GM21576 (cell line): Measurements from ENCODE around the gene AGO4.
A peak's percentile ranks its signal among the peaks of the same experiment; 100 is the strongest.
"Not testable (repeated sequence)": the region's sequence is repeated elsewhere in the genome, so short reads cannot be mapped to it uniquely, and the experiment has no call there.

Experiments used
- ATAC-seq: cut with Tn5 transposase; IDR thresholded peaks from one replicate; pipeline ENCODE4 v1.9.1; 2021; ENCODE audit warnings: mild to moderate bottlenecking, moderate library complexity; ENCODE audit not compliant: unreplicated experiment

AGO4 gene

DNA sequence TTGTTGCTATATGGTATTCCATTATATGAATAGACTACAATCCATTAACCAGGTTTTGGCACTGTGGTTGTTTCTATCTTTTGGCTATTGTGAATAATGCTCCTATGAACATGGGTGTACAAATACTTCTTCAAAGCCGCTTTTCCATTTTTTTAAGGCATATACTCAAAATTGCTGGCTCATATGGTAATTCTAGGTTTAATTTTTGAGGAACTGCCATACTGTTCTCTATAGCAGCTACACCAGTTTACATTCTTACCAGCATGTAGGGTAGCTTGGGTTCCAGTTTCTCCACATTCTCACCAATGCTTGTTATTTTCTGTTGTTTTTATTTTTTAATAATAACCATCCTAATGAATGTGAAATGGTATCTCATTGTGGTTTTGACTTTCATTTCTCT is 55.3 kb downstream of the AGO4 start:
- no peak for ATAC-seq

DNA sequence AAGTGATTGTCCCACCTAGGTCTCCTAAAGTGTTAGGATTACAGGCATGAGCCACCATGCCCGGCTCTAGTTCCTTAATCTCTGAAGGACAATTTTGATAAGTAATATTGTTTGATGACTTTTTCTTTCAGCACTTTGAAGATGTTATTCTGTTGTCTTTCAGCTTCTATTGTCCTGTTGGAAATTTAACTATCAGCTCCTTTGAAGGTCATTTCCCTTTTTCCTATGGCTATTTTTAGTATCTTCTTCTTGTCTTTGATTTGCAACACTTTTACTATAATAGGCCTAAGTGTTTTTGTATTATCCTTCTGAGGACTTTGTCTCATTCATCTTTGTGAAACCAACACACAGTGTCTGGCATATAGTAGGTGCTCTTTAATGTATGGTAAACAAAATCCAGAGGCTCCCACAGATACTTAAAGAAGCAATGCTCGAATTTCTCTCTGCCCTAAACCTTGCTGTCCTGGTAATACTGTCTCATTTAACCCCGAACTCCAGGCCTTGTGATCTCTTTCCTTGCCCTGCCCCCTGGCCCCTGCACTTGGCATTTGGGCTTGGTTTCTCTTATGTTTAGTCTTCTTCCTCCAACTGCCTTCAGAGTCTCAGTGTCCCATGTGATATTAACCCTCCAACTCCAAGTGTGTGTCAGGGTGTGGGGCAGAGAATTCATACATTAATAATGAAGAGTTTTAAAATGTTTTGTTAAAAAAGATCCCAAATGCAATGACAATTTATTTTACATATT is 56.2 kb downstream of the AGO4 start:
- ATAC-seq: no peak

DNA sequence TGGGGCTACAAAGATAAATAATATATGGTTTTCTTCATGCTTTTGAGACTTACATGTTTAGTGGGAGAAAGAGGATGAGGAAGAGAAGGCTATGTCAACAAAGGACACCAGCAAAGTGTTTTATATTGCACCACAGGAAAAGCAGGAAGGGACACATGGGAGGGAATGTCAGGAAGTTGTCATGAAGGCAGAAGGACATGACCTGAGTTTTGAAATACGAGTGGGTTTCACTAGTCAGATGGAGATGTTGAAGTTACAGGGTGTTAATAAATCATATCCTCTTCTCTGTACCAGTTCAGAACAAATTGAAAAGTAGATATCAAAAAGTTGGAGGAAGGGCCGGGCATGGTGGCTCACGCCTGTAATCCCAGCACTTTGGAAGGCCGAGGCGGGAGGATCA is 57.0 kb downstream of the AGO4 start:
- no peak for ATAC-seq

DNA sequence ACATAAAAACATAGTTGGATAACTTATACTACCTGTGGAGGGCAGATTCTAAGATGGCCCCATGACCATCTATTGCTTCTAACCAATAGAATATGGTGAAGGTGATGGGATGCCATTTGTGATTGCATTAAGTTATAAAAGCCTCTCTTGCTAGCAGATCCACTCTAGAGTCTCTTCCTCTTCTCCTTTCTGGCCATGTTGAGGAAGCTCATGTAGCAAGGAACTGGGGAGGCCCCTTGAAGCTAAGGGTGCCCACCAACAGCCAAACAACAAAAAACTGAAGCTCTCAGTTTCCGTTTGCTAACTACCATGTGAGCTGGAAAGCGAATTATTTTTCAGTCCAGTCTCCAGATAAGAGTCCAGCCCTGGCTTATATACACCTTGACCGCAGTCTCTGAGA is 59.2 kb downstream of the AGO4 start:
- ATAC-seq: no peak

DNA sequence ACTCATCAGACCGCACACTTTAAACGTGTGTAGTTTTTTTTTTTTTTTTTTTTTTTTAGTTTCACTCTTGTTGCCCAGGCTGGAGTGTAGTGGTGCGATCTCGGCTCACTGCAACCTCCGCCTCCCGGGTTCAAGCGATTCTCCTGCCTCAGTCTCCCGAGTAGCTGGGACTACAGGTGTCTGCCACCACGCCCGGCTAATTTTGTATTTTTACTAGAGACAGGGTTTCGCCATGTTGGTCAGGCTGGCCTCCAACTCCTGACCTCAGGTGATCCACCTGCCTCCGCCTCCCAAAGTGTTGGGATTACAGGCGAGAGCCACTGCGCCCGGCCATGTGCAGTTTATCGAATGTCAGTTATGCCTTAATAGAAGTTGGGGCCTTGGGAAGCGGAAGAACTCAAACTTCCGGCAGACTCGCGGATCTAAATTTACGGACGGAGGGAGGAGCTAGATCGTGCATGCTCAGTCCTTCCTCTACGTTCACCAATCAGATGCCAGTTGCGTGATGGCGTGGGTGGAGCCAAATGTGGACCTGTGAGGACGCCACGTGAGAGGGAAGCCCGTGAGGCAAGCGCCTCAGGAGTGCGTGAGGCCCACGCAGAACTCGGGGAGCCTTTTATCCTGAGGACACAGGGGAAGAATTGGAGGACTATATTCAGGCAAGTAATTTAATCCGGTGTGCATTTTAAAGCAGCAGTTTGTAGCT is 61.6 kb downstream of the AGO4 start:
- not testable (repeated sequence) for ATAC-seq

DNA sequence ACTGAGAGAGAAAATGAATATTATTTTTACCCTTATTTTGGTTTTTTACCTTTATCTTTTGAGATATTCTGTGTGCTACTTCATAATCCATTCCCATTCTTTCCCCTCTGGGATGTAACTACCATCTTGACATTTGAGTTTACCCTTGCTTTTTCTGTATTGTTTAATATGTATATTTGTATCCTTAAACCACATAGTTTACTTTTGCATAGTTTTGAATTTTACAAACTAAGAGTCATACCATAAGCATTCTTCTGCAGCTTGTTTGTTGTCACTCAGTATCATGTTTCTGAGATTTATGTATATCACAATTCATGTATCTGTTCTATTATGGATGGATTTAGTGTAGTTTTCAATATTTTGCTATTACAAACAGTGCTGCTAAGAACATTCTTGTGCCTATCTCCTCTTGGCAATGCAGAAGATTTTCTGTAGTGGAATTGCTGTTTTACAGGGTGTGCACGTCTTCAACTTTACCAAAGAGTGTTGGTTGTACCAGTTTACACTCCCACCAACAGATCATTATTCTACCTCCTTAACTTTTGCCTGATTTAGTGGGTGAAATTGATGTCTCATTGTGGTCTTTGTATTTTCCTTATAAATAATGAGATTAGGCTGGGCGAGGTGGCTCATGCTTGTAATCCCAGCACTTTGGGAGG is 63.0 kb downstream of the AGO4 start:
- ATAC-seq: no peak

DNA sequence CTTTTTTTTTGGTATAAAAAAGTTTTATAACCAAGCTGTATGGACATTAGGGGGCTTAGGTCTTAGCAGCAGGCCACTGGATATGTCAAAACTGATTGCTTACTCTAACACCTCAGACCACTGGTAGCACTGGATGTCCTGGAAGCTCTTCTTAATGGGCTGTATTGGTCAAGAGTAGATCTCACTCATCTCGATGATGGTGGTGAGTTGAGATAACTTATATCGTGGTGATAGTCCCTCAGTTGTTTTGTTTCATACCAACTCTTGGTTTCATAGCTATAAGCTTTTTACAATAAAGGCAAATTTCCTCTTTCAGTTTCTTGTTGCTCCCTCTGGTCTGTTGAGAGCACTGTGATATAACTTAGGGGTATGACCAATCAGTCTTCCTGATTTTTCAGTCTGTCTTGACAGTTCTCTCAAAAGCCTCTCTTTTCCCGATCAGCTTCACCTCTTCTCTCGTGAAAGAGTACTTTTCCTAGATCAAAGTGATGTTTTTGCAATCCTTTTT is 65.5 kb downstream of the AGO4 start:
- ATAC-seq: no peak

DNA sequence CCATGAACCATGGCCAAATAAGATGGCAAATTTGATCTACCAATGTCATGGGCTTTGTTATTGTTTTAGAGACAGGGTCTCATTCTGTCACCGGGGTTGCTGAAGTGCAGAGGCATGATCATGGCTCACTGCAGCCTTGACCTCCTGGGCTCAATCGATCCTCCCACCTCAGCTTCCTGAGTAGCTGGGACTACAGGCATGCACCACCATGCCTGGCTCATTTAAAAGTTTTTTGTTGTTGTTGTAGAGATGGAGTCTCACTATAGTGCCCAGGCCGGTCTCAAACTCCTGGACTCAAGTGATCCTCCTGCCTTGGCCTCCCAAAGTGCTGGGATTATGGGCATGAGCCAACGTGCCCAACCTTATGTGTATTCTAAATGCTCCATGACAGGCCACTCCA is 66.3 kb downstream of the AGO4 start:
- ATAC-seq: not testable (repeated sequence)

DNA sequence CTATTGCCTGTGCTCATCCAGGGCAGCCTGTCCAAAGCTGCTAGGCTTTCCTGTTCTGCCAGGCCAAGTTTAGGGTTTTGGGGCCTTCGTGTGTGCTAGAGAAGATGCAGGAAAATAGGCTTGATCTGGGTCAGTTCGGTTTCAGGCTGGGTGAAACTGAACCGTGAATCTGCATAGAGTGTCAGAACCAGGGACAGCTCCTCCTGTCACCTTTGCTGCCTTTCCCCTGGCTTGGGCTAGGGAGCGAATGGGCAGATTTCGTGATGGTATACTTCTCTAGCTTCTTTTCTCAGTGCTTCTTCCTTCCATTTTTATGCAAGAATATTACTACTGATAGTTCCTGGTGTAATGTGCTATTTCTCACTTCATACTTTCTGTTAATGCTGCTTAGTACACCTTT is 69.2 kb downstream of the AGO4 start:
- ATAC-seq: no peak

DNA sequence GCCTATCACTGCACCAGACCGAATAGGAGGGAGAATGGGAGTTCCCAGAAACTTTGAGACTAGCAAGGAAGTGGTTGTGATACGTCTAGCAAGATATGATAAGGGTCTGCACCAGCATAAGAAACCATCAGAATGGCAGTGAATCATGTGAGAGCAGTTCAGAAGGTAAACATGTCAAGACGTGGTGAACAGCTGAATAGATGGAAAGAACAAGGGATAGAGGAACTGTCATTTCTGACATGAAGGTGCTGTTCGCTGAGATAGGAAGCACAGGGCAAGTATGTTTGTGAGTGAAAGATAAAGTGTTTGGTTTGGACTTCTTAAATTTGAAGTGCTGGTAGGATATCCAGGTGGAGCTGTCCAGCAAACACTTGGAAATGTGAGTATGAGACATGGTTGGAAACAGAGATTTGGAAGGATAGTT is 74.0 kb downstream of the AGO4 start:
- no peak for ATAC-seq

DNA sequence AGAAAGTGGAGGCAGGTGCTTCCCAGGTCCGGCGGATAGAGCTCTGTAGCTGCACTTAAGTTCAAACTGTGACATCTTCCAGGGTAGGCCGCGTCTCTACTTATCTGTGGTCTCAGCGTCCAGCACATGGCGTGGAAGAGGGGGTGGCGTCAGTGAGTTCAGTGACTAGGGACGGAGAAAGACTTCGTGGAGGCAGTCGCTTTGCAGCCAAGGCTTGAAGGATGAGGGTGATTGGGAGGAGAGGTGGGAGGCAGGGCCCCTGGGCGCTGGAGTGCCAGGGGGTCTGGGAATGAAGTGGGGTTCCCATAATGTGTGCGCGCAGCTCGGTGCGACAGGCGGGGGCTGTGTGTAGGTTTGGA is 74.7 kb downstream of the AGO4 start:
- no peak for ATAC-seq

DNA sequence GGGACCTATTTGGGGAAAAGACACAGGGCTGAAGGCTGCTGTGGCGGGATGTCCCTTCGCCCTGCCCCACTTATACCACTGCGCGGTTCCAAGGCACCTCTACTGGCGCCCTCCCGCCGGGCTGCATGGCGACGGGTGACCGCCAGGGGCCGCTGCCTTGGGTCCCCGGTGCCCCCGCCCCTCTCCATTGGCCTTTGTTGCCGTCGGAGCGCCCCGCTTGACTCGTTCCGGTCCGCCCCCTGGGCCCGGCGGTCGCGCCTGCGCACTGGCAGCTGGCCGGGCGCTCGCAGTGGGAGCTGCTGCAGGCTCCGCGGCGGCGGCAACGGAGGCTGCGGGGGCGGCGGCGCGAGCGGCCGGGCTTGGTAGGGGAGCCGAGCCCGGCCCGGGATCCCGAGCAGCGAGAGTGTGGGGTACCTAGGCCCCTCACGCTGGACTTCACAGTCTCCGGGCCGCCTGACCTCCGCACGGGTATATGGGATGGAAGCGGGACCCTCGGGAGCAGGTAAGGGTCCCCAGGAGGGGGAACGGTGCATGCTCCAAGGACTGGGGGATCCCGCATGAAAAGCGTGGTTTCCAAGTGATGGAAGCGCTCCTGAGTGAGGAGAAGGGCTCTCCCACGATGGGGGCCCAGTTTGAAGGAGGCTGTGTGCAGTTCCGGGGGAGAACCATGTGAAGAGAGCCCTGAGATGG is 75.3 kb downstream of the AGO4 start, which contains the start of gene AGO1:
Gene AGO1, plus strand, starts transcription at position 265 of the 690 bp plus-strand sequence. Its CDS starts 213 bp downstream, at position 478.
- ATAC-seq: peak; percentile 80

DNA sequence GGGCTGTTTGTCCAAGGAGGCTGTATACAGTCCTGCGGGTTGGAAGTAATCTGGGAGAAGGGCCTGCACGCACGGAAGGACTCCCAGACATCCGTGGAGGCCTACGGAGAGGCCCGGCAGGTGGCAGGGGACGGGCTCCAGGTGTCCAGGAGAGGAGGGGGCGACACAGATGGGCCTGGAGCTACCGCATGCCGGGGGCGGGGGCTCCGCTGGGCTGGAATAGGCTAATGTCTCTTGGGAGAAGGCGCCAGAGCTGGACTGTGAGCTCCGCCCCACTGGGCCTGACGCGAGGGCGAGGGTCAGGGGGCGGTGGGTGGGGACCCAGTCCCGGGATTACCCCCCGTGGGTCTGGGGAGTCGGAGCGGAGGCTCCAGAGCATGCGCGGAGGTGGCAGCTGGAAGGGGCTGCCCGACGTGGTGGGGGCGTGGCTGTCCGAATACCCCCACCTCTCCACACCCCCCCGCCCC is 75.9 kb downstream of the AGO4 start:
- ATAC-seq: peak; percentile 13

DNA sequence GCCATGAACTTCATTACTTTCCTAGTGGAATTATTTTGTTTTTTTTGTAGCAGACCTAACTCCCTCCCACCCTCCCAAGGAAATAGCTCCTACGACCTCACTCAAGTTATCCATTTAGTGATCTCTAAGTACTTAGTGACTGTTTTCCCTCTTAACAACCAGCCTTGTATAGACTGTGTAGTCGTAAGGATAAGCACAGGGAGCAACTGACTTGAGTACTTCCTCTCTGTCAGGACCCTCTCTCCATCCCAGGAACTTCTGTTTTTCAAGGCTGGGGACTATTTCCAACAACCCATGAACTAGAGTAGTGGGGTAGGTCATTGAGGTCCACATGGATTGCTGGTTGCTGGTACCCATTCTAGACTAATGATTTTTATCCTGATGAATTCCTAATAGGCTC is 77.1 kb downstream of the AGO4 start:
- no peak for ATAC-seq

DNA sequence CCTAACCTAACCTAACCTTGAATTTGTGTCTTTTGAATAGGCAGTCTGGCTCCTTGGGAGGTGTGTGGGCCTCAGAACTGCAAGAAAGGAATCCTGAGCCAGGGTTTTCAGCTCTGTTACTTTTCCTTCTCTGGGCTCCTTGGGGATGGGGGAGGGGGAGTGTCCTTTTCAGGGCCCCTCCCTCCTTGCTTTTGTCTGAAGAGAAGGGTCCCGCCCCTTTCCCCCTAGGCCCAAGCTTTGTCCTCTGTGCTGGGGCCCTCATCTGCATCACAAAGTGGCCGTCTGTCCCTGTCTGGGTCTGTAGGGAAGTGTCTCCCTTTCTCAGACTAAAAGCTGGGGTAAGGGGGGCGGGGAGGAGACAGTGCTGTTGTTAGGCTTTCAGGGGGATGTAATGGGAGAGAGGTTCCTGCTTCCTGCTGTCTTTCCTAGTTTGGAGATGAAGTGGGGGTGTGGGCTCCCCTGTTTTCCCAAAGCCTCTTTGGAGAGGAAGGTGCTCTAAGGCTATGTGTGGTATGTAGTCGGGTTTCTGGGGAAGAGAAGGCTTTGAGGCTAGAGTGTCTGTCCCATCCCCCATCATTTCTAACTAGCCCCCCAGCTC is 78.2 kb downstream of the AGO4 start:
- no peak for ATAC-seq

DNA sequence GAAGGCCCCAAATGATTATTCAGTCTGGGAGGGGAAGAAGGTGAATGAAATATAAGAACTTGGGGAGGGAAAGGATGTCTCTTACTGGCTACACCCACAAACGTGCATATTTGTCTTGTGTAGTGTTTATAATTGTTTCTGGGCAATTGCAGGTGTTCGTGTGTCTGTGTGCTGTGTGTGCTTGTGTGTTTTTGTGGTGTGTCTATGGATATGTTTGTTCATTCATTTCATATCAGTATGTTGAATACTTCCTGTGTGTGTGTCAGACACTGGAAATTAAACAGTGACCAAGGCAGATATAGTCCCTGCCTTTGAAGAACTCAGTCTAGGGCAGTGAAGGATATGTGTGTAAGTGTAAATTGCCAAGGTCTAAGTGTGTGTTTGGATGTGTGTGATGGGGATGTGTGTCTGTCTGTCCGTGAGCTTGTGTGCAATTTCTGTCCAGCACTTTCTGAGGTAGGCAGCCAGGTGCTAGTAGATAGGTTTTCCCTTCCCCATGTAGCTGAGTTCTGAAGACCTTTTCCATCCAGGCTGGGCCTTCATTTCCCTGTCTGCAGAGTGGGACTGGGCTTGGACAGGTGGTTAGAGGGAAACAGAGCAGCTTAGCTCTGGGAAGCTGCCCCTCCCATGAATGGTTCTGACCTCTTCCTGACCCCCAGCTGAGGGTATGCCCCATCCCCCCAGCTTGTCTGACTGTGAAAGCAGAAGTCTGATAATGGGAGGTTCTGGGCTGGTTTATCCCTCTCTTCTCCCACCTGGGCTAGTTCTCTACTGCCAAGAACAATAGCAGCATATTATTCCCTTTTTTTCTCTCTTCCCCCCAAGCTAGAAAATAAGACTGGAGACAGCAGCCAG is 79.0 kb downstream of the AGO4 start:
- no peak for ATAC-seq

DNA sequence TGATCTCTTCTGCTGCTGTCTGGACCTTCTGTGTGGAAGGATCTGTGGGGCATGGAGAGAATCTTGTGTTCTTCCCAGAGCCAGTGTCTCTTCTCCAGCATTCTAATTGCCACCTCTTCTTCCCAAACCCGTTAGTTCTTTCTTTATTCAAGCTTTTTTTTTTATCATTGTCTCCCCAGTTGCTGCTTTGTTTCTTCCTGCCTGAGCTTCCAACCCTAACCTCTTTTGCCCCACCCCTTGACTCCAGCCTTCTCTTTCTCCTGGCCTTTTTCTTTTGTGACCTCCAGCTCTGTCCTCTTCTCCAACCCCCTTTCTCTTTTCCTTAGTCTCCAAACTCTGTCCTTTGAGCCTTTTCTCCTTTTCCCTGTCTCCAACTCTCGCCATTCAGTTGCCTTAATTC is 79.7 kb downstream of the AGO4 start:
- no peak for ATAC-seq

DNA sequence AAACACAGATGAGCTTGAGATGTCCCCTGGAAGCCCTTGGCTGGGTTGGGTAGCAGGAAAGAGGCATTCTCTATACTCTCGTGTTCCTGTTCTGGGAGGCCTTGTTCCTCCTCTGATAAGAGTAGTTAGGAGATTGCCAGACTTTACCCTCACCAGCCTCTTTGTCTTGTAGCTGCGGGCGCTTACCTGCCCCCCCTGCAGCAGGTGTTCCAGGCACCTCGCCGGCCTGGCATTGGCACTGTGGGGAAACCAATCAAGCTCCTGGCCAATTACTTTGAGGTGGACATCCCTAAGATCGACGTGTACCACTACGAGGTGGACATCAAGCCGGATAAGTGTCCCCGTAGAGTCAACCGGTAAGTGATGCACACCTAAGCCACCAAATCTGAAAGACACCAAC is 80.4 kb downstream of the AGO4 start:
- no peak for ATAC-seq

DNA sequence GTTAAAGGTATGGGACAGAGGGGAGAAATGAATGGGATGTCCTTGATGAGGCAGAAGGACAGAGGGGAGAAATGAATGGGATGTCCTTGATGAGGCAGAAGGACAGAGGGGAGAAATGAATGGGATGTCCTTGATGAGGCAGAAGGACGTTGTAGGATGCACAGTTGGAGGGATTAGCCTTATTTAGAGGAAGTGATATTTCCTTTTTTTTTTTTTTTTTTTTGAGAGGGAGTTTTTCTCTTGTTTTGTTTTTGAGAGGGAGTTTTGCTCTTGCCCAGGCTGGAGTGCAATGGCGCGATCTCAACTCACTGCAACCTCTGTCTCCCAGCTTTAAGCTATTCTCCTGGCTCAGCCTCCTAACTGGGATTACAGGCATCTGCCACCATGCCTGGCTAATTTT is 81.2 kb downstream of the AGO4 start:
- not testable (repeated sequence) for ATAC-seq
